Measurements from ENCODE around the gene CD300E. TPM values are rescaled to one million over a fixed set of nuclear protein-coding genes. Genes with fewer than 3 reads are reported as not detected.
A peak's percentile ranks its signal among the peaks of the same experiment; 100 is the strongest.

Gene CD300E
- total and polyA plus RNA-seq, 2 of the 13 experiments (the other 11 are each of a cell fraction or from before 2014, with no cell fraction given): not detected

DNA sequence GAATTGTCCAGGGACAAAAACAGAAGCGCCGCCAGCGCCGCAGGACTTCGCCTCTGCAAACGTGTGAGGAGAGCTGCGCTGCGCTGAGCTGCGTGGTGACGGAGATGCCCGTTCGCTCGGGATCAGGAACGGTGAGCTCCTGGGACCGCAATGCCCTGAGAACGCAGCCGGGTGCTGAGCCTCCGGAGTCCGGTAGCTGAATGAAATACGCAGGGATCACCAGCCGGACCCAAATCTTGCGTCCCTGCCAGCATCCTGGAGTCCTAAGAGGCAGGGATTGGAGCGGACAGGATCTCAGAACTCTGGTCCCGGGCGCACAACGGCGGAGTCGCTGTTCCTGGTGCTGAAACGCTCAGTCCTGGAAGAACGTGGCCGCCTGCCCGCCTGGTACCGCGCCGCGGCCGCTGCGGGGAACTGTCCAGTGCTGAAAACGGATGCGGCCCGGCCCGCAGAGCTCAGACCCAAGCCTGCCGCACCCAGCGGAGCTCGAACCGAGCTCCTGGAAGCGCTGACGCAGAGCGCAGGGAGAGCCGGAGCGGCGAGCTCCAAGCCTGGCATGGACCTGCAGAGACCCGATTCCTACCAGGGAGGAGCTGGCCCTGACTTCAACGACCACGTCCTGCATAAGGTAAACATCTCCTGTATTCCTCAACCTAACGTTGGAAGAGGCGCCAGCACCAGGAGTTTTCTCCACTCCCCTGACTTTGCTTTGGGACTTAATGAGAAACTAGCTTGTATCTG is 47.7 kb upstream of the CD300E start (continued):
- TF ChIP-seq, protein P1, sequence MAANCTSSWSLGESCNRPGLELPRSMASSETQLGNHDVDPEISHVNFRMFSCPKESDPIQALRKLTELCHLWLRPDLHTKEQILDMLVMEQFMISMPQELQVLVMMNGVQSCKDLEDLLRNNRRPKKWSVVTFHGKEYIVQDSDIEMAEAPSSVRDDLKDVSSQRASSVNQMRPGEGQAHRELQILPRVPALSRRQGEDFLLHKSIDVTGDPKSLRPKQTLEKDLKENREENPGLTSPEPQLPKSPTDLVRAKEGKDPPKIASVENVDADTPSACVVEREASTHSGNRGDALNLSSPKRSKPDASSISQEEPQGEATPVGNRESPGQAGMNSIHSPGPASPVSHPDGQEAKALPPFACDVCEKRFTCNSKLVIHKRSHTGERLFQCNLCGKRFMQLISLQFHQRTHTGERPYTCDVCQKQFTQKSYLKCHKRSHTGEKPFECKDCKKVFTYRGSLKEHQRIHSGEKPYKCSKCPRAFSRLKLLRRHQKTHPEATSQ (CRISPR knock-in tag; IDR thresholded peaks at IDR 0.05; ENCODE audit: borderline replicate concordance): peak; percentile 100
- TF ChIP-seq CHD2 (IDR thresholded peaks at IDR 0.05; ENCODE audit: low read depth, low read length): no peak
- TF ChIP-seq, protein P2, sequence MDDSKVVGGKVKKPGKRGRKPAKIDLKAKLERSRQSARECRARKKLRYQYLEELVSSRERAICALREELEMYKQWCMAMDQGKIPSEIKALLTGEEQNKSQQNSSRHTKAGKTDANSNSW (CRISPR knock-in tag; IDR thresholded peaks at IDR 0.05; ENCODE audit: borderline replicate concordance): peak; percentile 100
- TF ChIP-seq MTA1 (CRISPR knock-in tag; IDR thresholded peaks at IDR 0.05; ENCODE audit: borderline replicate concordance): peak; percentile 86; the same call in 1 of the 2 replicates
- TF ChIP-seq, protein P3, sequence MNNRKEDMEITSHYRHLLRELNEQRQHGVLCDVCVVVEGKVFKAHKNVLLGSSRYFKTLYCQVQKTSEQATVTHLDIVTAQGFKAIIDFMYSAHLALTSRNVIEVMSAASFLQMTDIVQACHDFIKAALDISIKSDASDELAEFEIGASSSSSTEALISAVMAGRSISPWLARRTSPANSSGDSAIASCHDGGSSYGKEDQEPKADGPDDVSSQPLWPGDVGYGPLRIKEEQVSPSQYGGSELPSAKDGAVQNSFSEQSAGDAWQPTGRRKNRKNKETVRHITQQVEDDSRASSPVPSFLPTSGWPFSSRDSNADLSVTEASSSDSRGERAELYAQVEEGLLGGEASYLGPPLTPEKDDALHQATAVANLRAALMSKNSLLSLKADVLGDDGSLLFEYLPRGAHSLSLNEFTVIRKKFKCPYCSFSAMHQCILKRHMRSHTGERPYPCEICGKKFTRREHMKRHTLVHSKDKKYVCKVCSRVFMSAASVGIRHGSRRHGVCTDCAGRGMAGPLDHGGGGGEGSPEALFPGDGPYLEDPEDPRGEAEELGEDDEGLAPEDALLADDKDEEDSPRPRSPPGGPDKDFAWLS (CRISPR knock-in tag; IDR thresholded peaks at IDR 0.05; ENCODE audit: borderline replicate concordance): peak; percentile 64; the same call in 1 of the 2 replicates
- TF ChIP-seq ZNF841 (CRISPR knock-in tag; IDR thresholded peaks at IDR 0.05; ENCODE audit: borderline replicate concordance): peak; percentile 99
- TF ChIP-seq SETDB1 (CRISPR knock-in tag; IDR thresholded peaks at IDR 0.05; ENCODE audit: borderline replicate concordance): peak; percentile 55; the same call in 1 of the 2 replicates
- TF ChIP-seq ZNF792 (CRISPR knock-in tag; IDR thresholded peaks at IDR 0.05): peak; percentile 100
- TF ChIP-seq ZKSCAN1 (IDR thresholded peaks at IDR 0.05; ENCODE audit: low read length): no peak
- TF ChIP-seq ZNF33B (CRISPR knock-in tag; IDR thresholded peaks at IDR 0.05): peak; percentile 100
- TF ChIP-seq, protein P4, sequence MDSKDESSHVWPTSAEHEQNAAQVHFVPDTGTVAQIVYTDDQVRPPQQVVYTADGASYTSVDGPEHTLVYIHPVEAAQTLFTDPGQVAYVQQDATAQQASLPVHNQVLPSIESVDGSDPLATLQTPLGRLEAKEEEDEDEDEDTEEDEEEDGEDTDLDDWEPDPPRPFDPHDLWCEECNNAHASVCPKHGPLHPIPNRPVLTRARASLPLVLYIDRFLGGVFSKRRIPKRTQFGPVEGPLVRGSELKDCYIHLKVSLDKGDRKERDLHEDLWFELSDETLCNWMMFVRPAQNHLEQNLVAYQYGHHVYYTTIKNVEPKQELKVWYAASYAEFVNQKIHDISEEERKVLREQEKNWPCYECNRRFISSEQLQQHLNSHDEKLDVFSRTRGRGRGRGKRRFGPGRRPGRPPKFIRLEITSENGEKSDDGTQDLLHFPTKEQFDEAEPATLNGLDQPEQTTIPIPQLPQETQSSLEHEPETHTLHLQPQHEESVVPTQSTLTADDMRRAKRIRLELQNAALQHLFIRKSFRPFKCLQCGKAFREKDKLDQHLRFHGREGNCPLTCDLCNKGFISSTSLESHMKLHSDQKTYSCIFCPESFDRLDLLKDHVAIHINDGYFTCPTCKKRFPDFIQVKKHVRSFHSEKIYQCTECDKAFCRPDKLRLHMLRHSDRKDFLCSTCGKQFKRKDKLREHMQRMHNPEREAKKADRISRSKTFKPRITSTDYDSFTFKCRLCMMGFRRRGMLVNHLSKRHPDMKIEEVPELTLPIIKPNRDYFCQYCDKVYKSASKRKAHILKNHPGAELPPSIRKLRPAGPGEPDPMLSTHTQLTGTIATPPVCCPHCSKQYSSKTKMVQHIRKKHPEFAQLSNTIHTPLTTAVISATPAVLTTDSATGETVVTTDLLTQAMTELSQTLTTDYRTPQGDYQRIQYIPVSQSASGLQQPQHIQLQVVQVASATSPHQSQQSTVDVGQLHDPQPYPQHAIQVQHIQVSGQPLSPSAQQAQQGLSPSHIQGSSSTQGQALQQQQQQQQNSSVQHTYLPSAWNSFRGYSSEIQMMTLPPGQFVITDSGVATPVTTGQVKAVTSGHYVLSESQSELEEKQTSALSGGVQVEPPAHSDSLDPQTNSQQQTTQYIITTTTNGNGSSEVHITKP (CRISPR knock-in tag; IDR thresholded peaks at IDR 0.05; ENCODE audit: low read depth): peak; percentile 94
- peak; percentile 100 for TF ChIP-seq ZNF883 (CRISPR knock-in tag; IDR thresholded peaks at IDR 0.05; ENCODE audit: not compliant biosample characterization)
- TF ChIP-seq, protein P5, sequence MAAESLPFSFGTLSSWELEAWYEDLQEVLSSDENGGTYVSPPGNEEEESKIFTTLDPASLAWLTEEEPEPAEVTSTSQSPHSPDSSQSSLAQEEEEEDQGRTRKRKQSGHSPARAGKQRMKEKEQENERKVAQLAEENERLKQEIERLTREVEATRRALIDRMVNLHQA (CRISPR knock-in tag; IDR thresholded peaks at IDR 0.05): peak; percentile 96; the same call in 1 of the 2 replicates
- peak; percentile 89 for TF ChIP-seq FOSL2 (CRISPR knock-in tag; IDR thresholded peaks at IDR 0.05)
- TF ChIP-seq, protein P6, sequence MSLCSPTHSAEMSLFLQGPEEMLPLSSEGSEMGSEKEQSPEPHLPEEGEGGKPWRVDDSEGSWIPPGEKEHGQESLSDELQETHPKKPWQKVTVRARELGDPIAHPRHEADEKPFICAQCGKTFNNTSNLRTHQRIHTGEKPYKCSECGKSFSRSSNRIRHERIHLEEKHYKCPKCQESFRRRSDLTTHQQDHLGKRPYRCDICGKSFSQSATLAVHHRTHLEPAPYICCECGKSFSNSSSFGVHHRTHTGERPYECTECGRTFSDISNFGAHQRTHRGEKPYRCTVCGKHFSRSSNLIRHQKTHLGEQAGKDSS (CRISPR knock-in tag; IDR thresholded peaks at IDR 0.05; ENCODE audit: borderline replicate concordance, low read depth): peak; percentile 99
- peak; percentile 90 for TF ChIP-seq ZBTB21 (CRISPR knock-in tag; IDR thresholded peaks at IDR 0.05)
- peak; percentile 98 for TF ChIP-seq ZNF549 (CRISPR knock-in tag; IDR thresholded peaks at IDR 0.05)
- no peak for TF ChIP-seq RFX1 (IDR thresholded peaks at IDR 0.05)
- TF ChIP-seq ONECUT2 (CRISPR knock-in tag; IDR thresholded peaks at IDR 0.05): peak; percentile 92
- TF ChIP-seq EP300 (IDR thresholded peaks at IDR 0.05; ENCODE audit: low read depth in 2 of 2, low read length in 2 of 2): peak in 1 of 2 experiments; percentile 33; a peak in 1 of 4 replicates
- TF ChIP-seq EP300 (CRISPR knock-in tag; IDR thresholded peaks at IDR 0.05; ENCODE audit: borderline replicate concordance): peak; percentile 91
- peak; percentile 95 for TF ChIP-seq RBAK (CRISPR knock-in tag; IDR thresholded peaks at IDR 0.05)

All from HepG2 (cell line).